Stimulated activated CD4-positive, alpha-beta T cell treated with anti-CD3 and anti-CD28 coated beads, Interleukin-1b, Interleukin-23, amount 100 ng/mL, for 4 hours (primary cell): ENCODE measurements around the gene POP4.

ENCODE experiments used
- DNase-seq, 2 donors: peaks; one replicate each; pipeline ENCODE4 v3.0.0-alpha.2; 2020; ENCODE audit warnings: low read depth in 2 of 2

Gene POP4

GRCh38 chr19:29576761-29577648 is 29.1 kb upstream of the POP4 start:
- peak; percentile 7 to 13 for DNase-seq

- no peak for DNase-seq
Measured at GRCh38 chr19:29577649-29577963, 28.5 kb upstream of the POP4 start.

- no peak for DNase-seq
Measured at GRCh38 chr19:29578349-29578748, 27.7 kb upstream of the POP4 start.

GRCh38 chr19:29579308-29579910 is 26.7 kb upstream of the POP4 start:
- DNase-seq = no peak

GRCh38 chr19:29581398-29581797 is 24.7 kb upstream of the POP4 start:
- DNase-seq = no peak

GRCh38 chr19:29583196-29583999 is 22.7 kb upstream of the POP4 start:
- no peak for DNase-seq

GRCh38 chr19:29586401-29586800 is 19.7 kb upstream of the POP4 start:
- DNase-seq = no peak

GRCh38 chr19:29587059-29587458 is 19.0 kb upstream of the POP4 start:
- no peak for DNase-seq

GRCh38 chr19:29587518-29587986 is 18.5 kb upstream of the POP4 start:
- peak in 1 of 2 donors; percentile 30 for DNase-seq

- DNase-seq = no peak
Measured at GRCh38 chr19:29588095-29588494, 18.0 kb upstream of the POP4 start.

GRCh38 chr19:29590278-29590677 is 15.8 kb upstream of the POP4 start:
- no peak for DNase-seq

- DNase-seq = no peak
Measured at GRCh38 chr19:29591670-29592069, 14.4 kb upstream of the POP4 start.

GRCh38 chr19:29593869-29594268 is 12.2 kb upstream of the POP4 start:
- no peak for DNase-seq

GRCh38 chr19:29596080-29596727 is 9.9 kb upstream of the POP4 start:
- DNase-seq = no peak

- no peak for DNase-seq
Measured at GRCh38 chr19:29596885-29597525, 9.1 kb upstream of the POP4 start.

GRCh38 chr19:29598036-29598435 is 8.0 kb upstream of the POP4 start:
- DNase-seq = no peak

GRCh38 chr19:29598496-29598895 is 7.6 kb upstream of the POP4 start:
- no peak for DNase-seq

GRCh38 chr19:29603308-29603707 is 2.8 kb upstream of the POP4 start:
- DNase-seq = no peak

- DNase-seq = no peak
Measured at GRCh38 chr19:29606420-29606747, 301 bp downstream of the POP4 start.

GRCh38 chr19:29609636-29610035 is 3.6 kb downstream of the POP4 start:
- DNase-seq = no peak

- DNase-seq = no peak
Measured at GRCh38 chr19:29610213-29610573, 4.1 kb downstream of the POP4 start.
